Peyer's patch (tissue), 4 donors: Measurements from ENCODE around the gene MT1B. TPM values are rescaled to one million over a fixed set of nuclear protein-coding genes. Genes with fewer than 3 reads are reported as not detected.

ENCODE experiments used
- DNase-seq, 3 donors: peaks; one replicate each; pipeline ENCODE4 v3.0.0-alpha.2; 2017 to 2019
- H3K27ac ChIP-seq, 4 donors: fragments of 200-600 bp; sonication (generic); one replicate each; pipeline ENCODE4 v1.5.1; 2016 to 2019
- H3K27me3 ChIP-seq, 2 donors: fragments of 200-600 bp; sonication (generic); one replicate each; pipeline ENCODE4 v1.5.1; 2019
- H3K36me3 ChIP-seq, 3 donors: fragments of 200-600 bp; sonication (generic); one replicate each; pipeline ENCODE4 v1.5.1; 2016 to 2019
- H3K4me1 ChIP-seq, 4 donors: fragments of 200-600 bp; sonication (generic); one replicate each; pipeline ENCODE4 v1.5.1; 2016 to 2019
- H3K4me3 ChIP-seq, 4 donors: fragments of 200-600 bp; sonication (generic); 1 replicate in 3 of 4; 2 replicates in 1 of 4; pipeline ENCODE4 v1.5.1; 2016 to 2019; ENCODE audit warnings: mild to moderate bottlenecking in 1 of 4
- H3K9me3 ChIP-seq, 4 donors: fragments of 200-600 bp; sonication (generic); one replicate each; pipeline ENCODE4 v1.5.1; 2016 to 2019; ENCODE audit warnings: mild to moderate bottlenecking in 1 of 4
- CTCF ChIP-seq, 6 experiments: fragments of 450-650 bp in 4 of 6; fragments of 200-600 bp in 2 of 6; sonication (generic) in 1 of 6; IDR thresholded peaks; one replicate each; pipeline ENCODE4 v1.5.1; 2017 to 2019; ENCODE audit warnings: antibody characterized with exemption in 6 of 6, mild to moderate bottlenecking in 3 of 6, moderate library complexity in 1 of 6
- POLR2A ChIP-seq, 2 donors: fragments of 450-650 bp; IDR thresholded peaks; one replicate each; pipeline ENCODE4 v1.5.1; 2017; ENCODE audit warnings: antibody characterized with exemption in 2 of 2, mild to moderate bottlenecking in 2 of 2, moderate library complexity in 2 of 2
- total RNA-seq, 4 donors: library from RNA; depleted of rRNA; stranded (reverse); fragments of >200 nt; gene quantifications; one replicate each; pipeline ENCODE4 v1.1.0, GENCODE V29; 2016

The MT1B gene
- total RNA-seq, 4 donors from 2014 or later, result 39.3 TPM; not detected in 3

GRCh38 chr16:56606476-56607108 is 45.1 kb upstream of the MT1B start:
- Histone ChIP-seq H3K9me3 (no peaks in the 10 kb centered on the region), H3K27ac (peak overlapping the region; percentile 75 to 93 (median 84)), H3K27me3 (no peaks in the 10 kb centered on the region), H3K36me3 (no peaks in the 10 kb centered on the region), H3K4me3 (no peak overlapping the region), H3K4me1 (peaks cover 0 to 14% (median 7%) of the 10 kb centered on the region in 4 donors)
- peak in 2 of 3 donors; percentile 52 to 58 for DNase-seq
- TF ChIP-seq POLR2A (IDR thresholded peaks at IDR 0.05), result no peak
- no peak for TF ChIP-seq CTCF (IDR thresholded peaks at IDR 0.05)

DNA sequence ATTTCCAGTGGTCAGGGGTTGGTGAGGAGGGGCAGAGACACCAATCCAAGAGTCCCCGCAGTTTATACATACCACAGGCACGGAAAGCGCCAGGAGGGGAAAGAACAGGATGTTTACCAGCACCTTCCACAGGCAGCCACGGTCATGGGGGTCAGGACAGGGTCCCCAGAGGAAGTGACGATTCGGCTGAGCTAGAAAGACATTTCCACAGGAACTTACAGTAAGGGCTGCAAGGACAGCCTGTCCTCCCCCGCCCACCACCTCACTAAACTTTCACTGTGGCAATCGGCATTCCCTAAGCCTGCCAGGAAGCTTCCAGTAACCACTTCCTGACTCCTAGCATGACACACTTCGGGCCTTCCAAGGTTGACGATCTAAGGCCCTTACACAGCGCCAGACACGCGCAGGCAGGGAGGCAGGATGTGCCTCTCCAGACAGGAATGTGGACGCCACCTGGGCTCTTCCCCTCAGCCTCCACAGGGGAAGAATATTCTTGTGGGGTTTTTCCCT is 44.5 kb upstream of the MT1B start:
- H3K27me3 ChIP-seq, result no peaks in the 10 kb centered on the region

DNA sequence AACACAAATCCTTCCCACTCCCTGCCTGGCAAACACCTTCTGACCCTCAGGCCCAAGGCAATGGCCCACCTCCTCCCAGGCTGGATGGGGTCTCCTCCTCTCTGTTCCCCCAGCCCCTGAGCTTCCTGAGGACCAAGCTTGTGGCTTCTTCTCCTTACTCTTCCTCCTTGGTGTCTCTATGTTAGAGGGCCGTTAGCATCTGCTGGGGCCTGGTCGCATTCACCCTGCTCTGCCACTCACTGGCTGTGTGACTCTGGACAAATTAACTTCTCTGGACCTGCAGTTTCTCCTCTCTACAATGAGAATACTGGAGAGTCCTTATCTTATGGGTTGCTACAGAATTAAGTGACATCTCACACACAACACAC is 44.0 kb upstream of the MT1B start:
- Histone ChIP-seq H3K9me3 (no peaks in the 10 kb centered on the region), H3K36me3 (no peaks in the 10 kb centered on the region), H3K4me1 (peaks cover 0 to 14% (median 7%) of the 10 kb centered on the region in 4 donors), H3K27ac (peak overlapping the region; percentile 75 to 93 (median 84)), H3K4me3 (peak overlapping the region in 3 of 4 donors; percentile 40 to 66 (median 58)), H3K27me3 (no peaks in the 10 kb centered on the region)
- TF ChIP-seq POLR2A (IDR thresholded peaks at IDR 0.05) (no peak), CTCF (IDR thresholded peaks at IDR 0.05) (no peak)
- peak in 1 of 3 donors; percentile 53 for DNase-seq

More for the DNA sequence above, 44.5 kb upstream of the MT1B start:
- H3K36me3 ChIP-seq, result no peaks in the 10 kb centered on the region
- peaks cover 0 to 14% (median 7%) of the 10 kb centered on the region in 4 donors for H3K4me1 ChIP-seq
- peak; percentile 48 to 85 (median 64) for DNase-seq
- no peak for TF ChIP-seq CTCF (IDR thresholded peaks at IDR 0.05)
- no peak for TF ChIP-seq POLR2A (IDR thresholded peaks at IDR 0.05)
- peak overlapping the region; percentile 75 to 93 (median 84) for H3K27ac ChIP-seq
- no peak overlapping the region for H3K4me3 ChIP-seq
- H3K9me3 ChIP-seq, result no peaks in the 10 kb centered on the region

- Histone ChIP-seq H3K9me3 (no peaks in the 10 kb centered on the region), H3K36me3 (no peaks in the 10 kb centered on the region), H3K27ac (peak within 1 kb of the TSS; percentile 75 to 93 (median 84)), H3K27me3 (no peaks in the 10 kb centered on the region), H3K4me3 (peak within 1 kb of the TSS; percentile 40 to 66 (median 54)), H3K4me1 (peaks cover 0 to 14% (median 7%) of the 10 kb centered on the region in 4 donors)
- peak; percentile 92 to 98 (median 97) for DNase-seq
- no peak for TF ChIP-seq CTCF (IDR thresholded peaks at IDR 0.05)
- peak; percentile 72 to 81 for TF ChIP-seq POLR2A (IDR thresholded peaks at IDR 0.05)
Measured at GRCh38 chr16:56608043-56608875, 43.4 kb upstream of the MT1B start, which contains the start of gene MT2A. Gene MT2A (plus strand): TSS chr16:56608584. CDS start chr16:56608656, 72 bp downstream.

- no peaks in the 10 kb centered on the region for H3K27me3 ChIP-seq
- peaks cover 0 to 14% (median 7%) of the 10 kb centered on the region in 4 donors for H3K4me1 ChIP-seq
- no peaks in the 10 kb centered on the region for H3K36me3 ChIP-seq
- H3K27ac ChIP-seq, result peak overlapping the region; percentile 75 to 93 (median 84)
- H3K9me3 ChIP-seq, result no peaks in the 10 kb centered on the region
- peak in 1 of 3 donors; percentile 60 for DNase-seq
- peak overlapping the region; percentile 40 to 66 (median 54) for H3K4me3 ChIP-seq
- TF ChIP-seq POLR2A (IDR thresholded peaks at IDR 0.05) (no peak), CTCF (IDR thresholded peaks at IDR 0.05) (no peak)
Measured at GRCh38 chr16:56608876-56609462, 42.7 kb upstream of the MT1B start.
